Fibroblast of gingiva (primary cell): ENCODE measurements around the gene KLF15.
A peak's percentile ranks its signal among the peaks of the same experiment; 100 is the strongest.
"Not testable (repeated sequence)": the region's sequence is repeated elsewhere in the genome, so short reads cannot be mapped to it uniquely, and the experiment has no call there.

Experiments
- DNase-seq: peaks from one replicate; pipeline ENCODE4 v3.0.0-alpha.2; 2011; ENCODE audit warnings: low read depth

KLF15 gene

DNA sequence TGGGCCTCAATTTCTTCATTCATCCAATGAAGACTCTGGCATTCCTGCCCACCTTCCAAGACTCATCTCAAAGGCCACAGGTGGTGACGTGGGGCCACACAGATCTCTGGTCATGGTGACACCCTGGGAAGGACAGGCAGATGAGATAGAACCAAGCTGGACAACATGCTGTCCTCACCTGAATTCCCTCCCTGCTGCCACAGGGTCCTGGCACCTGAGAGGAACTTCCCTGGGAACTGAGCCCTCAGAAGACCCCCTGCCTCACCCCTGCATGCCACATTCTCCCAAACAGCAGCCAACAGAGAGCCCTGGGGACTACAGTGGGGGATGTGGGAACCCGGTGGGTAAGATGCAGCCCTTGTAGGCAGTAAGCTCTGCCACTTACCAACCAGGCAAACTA lies 10.7 kb downstream of the KLF15 start:
- DNase-seq = no peak

DNA sequence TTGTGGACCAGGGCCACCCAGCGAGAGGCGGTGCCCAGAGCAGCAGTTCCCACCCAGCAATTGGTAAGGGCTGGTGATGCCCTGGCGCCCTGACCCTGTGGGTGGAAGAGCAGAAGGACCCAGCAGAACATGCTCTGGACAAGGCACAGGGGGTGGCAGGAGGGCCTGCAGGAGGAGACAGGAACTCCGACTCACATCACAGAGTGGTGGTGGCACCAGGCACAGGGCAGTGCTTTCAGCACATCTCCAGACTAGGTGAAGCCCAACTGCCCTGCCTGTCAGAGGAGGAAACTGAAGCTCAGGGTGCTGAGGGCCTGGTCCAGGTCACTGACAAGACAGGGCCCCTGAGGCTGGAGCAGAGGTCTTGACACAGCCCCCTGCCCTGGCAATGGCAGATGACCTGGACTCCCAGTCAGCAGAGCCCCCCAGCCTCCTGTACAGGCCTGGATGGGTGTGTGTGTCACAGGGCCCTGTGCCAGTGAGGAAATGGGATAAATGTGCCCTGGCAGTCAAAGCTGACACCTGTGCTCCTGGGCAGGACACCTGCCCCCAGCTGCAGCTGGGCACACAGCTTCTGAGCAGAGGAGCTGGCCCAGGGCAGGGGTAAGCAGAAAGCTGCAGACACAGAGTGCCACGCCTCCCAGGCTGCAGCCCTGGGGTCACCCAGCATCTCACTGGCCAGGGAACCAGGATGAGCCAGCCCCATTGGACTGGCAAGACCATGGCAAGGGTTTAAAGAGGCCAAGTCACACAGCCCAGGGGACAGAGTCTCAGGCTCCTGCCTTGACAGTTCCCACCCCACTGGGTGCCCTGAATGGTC lies 11.4 kb downstream of the KLF15 start:
- DNase-seq = no peak

DNA sequence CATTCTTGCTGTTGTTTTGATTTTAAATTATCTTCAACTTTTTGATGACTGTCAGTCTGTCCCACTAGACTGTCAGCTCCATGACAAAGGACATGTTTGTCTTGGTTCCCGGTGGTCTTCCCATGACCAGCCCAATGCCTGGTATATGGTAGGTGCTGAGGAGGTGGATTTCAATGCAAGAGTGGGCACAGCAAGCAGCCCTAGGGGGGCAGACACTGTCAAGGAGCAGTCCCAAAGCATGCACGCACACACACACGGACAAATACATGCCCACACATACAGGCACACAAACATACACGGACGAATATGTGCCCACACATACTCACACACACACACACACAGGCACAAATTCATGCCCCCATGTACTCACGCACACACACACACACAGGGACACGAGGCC lies 12.0 kb downstream of the KLF15 start:
- no peak for DNase-seq

DNA sequence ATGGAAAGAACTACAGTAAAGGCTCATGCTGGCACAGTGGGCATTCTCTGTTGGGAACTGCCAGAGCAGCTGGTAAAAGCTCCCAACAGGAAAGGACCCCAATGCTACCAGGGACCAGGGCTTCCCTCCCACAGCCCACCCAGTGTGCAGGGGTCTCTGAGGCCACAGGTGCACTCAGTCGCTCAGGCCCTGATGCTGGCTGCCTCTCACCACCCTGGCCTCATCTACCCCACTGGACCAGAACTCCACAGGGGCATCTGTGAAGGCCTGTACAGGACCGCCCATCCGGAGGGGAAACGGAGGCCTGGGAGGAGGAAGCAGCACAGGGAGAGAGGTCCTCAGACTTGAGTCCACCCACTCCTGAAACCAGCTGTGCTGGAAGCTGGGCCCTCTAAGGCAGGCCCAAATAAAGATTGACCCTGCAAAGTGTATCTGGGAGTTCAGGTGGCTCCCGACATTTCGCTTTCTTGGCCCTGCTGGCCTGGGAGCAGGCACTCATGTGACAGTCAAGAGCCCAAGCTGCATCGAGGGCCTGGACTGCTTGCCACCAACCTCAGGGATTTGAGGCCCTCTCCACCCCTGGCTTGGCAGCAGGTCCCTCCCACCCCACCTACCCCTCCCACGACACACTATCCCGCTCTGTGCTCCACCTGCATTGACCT lies 12.7 kb downstream of the KLF15 start:
- DNase-seq = no peak

DNA sequence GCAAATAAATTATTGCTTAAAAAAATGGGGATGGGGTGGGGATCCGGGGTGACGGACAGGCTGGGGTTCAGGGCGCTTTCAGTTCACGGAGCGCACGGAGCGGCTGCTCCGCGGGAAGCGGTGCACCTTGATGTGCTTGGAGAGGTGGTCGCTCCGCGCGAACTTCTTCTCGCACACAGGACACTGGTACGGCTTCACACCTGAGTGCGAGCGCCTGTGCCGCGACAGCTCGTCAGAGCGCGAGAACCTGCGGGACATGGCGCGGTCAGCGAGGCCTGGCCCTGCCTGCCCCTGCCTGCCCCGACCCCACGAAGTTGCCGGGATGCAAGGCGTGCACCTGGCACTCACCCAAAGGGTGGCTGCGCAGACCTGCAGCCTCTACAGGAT lies 13.6 kb downstream of the KLF15 start:
- DNase-seq = no peak

DNA sequence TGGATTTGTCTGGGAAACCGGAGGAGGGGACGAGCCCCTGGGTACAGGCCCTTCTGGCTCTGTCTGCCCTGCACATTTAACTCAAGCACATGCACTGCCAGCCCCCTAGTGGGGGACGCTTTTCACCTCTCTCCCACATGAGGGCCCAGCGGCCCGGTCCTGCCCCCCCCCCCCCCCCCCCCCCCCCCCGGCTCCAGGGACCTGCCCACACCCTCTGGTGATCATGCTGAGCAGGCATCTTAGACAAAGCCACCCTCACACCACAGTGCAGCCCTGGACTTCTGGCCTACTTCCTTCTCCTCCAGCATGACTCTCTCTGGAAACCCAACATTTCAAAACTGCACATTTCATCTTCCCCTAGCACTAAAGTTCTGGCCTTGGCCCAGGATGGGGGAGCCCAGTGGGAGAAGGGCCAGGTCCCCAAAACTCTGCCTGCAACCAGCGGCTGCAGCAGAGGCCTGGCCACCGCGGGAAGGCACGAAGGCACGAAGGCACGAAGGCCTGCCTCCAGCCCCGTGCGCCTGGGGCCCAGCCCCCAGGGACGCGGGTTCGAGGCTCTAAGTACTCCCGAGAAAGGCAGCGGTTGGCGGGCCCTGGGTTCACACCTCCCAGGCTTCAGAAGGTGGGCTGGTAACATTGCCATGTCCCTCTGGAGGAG lies 14.1 kb downstream of the KLF15 start:
- DNase-seq = peak; percentile 56

DNA sequence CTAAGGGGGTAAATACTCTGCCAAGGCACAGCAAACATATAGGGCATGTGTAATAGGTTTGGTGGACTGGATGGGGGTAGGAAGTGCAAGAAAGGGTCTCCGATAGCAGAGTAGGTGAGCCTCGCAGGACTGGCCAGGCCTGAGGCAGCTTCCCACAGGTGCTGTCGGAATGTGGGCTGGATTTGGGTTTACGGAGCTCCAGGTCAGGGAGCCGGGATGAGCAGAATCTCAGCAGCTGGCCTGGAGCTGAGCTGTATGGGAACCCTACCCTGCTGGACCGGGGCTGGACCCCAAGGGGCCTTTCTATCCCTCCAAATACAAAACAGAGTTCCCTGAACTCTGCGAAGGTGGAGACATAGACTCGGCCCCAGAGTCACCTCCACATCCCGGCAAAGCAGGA lies 15.0 kb downstream of the KLF15 start:
- no peak for DNase-seq

DNA sequence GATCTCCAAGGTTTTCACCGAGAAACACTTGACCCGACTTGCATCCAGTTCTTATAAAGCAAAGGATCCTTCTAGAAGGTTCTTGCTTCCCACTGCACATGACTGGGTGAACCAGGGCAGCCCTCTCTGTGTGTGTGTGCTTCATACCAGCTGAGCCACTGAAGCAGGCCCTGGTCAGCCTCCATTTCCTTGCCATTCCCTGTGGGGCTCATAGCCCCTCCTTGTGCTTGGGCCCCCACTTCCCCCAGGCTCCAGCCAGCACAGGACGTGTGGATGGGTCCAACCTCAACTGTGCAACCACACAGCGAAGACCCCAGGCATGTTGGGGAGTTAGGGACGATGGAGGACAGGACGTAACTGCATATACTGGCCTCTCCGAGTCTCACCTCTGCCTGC lies 15.5 kb downstream of the KLF15 start:
- no peak for DNase-seq

DNA sequence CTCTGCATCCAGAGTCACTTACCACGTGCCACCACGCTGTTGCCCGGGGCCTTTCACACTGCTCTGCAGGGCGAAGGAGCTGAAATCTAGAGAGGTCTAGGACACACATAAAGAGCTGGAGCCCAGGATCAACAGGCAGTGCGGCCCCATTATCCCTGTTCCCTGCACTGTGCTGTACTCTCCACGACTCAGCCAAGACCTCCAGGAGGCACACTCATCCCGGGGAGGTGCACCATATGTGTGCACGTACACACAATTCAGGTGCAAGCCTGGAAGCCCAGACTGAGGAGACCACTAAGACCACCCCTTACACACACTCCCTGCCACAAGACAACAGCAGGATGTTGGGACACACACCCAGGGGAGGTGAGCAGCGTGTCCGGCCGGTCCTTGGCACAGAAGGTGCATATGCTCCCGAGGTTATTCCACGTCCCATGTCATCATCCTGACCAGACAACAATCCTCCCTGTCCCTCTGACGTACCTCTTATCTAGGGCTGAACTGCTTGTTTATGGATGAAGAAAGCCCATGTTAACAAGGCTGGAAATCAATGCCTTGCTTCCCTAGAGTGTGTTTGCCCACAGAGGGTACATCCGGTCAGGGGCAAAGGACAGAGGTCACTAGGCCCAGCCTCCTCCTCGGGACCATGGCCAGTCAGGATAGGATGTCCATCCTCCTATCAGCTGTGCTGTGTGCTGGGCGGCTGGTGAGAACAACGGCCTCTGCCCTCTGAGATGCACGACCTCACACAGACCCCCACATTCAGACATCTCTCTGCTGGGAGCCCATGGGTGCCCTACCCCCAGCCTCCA lies 16.1 kb downstream of the KLF15 start:
- DNase-seq = no peak

DNA sequence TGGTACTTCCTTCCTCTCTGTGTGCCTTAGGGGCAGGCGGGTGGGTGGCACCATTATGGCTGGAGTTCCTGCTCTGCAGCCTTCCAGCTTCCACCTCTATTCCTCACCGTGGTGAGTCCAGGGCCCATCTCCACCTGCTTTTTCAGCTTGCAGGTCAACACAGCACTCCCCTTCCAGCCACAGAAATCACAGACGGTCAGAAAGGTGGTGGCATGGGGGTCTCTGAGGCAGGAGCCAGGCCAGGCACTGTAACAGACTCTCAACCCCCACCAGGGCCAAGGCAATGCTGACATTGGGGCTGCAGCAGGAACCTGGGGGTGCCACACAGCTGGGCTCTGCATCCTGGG lies 16.6 kb downstream of the KLF15 start:
- DNase-seq = no peak

DNA sequence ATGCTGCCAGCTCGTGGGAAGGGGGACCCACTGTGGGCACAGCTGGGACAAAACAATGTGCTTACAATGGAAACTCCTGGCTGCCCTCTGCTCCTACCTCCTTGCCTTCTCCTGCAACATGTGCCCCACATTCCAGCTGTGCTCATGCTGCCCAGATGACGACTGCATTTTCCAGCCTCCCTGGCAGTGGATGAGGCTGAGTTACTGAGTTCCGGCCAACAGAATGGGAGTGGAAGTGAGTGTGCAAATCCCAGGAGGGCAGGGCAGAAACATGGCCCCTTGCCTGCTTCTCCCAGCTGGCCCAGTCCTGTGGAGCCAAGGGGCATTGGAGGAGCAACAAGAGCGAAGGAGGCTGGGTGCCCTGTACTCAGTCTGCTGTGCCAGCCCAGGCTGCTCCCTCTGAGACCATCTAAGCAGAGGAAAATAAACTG lies 17.1 kb downstream of the KLF15 start:
- DNase-seq = peak; percentile 94

DNA sequence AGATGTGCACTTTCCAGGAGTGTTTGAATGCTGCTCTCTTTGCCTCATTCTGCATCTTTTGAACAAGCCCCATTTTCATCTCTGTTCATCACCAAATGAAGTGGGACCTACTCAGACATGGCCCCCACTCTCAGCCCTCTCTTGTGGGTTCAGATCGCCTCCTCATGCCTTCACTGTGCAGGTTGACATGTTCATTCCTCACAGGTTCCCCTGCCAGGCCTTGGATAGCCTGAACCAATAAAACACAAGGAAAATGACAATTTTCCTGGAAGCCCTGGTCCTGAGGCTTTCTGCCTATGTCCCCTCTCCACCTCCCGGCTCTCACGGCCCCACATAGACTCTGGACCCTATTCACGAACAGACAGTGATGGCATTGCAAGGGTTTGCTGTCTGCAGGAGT lies 17.7 kb downstream of the KLF15 start:
- DNase-seq = no peak

DNA sequence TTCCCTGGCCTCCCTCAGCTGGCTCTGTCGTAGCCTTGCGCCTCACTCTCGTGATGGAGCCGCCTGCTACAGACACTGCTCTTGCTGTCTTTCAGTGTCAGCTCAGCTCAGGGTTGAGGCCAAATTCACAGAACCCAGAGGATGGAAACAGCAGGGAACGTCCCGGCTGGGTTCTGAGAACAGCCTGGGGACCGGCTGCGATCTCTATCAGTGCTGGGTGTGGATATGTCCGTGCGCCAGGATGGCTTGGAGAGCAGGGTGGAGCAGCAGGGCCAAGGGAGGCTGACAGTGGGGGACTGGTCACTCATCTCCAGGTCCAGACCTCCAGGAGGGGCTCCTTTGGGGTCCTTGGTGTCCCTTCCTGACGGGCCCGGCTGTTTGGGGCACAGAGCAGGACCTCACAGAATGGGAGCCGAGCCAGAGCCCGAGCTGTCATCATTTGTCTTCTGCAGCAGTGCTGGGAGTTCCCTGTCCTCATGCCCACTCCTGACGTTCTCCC lies 18.4 kb downstream of the KLF15 start:
- DNase-seq = no peak

DNA sequence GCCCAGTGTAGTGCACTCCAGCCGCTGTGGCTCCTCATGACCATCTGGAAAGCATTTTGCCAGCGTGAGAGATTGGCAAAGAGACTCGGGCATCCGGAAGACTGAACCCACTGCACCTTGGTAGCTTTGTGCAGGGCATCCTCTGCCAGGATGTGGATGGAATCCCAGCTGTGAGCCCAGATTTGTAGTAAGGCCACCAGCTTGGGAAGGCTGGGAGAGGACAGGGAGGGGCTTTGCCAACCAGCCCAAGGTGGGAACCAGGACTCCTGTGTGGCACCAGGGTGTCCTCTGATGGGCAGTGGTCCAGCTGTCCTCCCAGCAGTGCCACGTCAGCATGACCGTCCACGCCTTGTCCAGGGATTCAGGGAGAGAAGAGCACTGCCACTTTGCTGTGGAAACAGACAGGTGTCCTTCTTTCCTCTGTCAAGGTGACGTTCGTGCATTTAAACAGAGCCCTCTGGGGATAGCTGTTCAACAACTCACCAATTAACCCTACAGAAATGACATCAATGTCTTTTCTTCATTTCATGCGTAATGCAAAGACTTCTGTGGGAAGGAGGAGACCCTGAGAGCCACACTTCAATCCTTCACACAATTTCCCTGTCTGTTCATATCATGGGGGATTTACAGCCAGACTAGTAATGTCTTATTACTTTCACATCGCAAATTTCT lies 19.1 kb downstream of the KLF15 start:
- DNase-seq = no peak

DNA sequence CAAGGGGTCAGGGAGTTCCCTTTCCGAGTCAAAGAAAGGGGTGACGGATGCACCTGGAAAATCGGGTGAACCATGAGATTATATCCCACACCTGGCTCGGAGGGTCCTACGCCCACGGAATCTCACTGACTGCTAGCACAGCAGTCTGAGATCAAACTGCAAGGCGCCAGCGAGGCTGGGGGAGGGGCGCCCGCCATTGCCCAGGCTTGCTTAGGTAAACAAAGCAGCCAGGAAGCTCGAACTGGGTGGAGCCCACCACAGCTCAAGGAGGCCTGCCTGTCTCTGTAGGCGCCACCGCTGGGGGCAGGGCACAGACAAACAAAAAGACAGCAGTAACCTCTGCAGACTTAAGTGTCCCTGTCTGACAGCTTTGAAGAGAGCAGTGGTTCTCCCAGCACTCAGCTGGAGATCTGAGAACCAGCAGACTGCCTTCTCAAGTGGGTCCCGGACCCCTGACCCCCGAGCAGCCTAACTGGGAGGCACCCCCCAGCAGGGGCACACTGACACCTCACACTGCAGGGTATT lies 25.3 kb downstream of the KLF15 start:
- DNase-seq = not testable (repeated sequence)

DNA sequence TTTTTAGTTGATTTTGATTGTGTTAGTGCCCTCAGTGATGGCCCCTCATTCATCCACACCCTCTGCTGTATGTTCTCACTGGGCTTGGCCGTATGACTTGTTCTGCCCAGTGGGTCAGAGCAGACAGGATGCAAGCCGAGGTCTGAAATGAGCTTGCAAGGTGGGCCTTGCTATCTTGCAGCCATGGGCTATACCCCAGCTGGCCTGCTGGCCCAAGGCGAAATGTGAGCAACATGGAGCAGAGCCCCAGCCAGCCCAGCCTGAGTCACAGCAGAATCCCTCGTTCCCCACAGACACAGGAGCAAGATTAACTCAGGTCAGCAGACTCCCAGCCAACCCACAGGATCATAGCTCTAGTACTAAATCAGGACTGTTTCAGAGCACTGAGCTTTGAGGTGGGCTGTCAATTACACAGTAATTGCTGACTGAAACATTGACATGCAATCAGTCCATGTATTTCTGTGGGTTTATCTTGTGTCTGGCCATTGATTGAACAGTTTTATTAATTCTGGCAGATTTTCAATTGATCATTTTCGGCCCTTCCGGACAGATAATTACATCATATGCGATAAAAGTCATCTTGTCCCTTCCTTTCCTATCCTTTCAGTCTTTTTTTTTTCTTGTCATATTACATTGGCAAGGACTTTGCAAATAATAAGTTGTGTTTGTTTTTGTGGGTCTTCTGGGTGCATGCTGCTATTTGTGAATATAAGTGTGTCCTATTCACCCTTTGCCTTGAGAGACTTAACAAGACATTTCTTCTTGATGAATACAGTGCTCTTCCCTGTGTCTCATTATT lies 27.1 kb downstream of the KLF15 start:
- no peak for DNase-seq

DNA sequence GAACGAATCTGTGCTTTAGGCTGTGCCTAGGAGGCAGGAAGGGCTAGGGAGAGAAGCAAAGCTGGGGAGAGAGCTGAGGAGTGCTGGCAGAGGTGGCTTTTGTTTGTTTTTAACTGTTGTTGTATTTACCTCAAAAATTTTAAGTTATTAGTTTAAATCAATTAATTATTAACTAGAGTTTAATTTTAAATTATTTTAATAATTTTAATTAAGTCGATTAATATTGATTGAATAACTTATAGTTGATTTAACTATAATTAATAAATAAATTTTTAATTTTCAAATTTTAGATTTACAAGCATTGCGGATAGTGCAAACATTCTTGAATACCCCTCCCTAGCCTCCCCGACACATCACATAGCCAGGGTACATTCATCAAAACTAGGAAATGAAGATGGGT lies 30.6 kb downstream of the KLF15 start:
- no peak for DNase-seq

DNA sequence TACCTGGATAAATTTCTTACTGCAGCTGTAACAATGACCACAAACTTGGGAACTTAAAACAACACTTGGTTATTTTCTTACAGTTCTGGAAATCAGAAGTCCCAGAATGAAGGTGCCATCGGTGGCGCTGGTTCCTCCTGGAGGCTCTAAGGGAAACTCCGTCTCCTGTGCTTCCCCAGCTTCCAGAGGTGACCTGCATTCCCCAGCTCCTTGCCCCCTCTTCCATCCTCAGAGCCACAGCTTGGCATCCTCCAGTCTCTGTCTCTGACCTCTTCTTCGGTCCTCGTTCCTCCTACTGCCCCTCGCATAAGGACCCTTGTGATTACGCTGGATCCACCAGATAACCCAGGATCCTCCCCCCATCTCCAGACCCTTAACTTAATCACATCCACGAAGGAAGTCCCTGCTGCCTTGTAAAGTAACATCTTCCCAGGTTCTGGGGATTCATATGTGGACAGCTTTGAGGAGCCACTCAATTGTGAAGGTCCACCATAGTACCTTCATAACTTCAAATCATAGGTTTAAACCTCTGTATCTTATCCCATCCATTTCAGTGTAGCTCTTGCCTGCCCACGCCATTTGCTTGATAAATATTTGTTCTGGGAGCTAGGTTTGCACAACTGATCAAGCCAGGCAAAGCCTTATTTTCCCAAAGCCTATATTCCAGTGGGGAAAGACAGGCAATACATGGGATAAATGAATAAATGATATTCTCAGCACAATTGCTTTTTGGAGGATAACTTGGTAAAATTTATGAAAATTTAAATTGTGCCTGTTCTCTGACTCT lies 34.8 kb downstream of the KLF15 start:
- DNase-seq = no peak

DNA sequence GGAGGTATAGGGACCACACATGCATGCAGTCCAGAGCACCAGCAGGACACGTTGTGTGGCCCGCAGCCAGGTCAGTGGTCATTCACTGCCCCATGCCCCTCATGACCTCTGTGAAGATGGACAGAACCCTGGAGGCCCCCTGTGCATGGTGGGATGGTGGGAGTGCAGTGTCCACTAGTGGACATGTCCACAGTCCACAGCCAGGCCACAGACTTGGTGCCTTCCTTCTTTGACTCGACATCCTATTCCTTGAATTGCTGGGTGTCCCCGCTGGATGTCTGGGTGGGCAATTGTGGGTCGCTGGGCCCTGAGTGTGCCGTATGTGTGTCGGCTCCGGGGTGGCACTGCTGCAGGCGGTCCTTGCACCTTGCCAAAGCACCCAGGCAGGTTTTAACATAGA lies 35.7 kb downstream of the KLF15 start:
- DNase-seq = no peak
